ENCODE data around the gene ST3GAL3. TPM values are rescaled to one million over a fixed set of nuclear protein-coding genes. Genes with fewer than 3 reads are reported as not detected.

The ST3GAL3 gene
- total and polyA plus RNA-seq, 2 of the 13 experiments (the other 11 are each of a cell fraction or from before 2014, with no cell fraction given) = 5.1 to 8.1 TPM

DNA sequence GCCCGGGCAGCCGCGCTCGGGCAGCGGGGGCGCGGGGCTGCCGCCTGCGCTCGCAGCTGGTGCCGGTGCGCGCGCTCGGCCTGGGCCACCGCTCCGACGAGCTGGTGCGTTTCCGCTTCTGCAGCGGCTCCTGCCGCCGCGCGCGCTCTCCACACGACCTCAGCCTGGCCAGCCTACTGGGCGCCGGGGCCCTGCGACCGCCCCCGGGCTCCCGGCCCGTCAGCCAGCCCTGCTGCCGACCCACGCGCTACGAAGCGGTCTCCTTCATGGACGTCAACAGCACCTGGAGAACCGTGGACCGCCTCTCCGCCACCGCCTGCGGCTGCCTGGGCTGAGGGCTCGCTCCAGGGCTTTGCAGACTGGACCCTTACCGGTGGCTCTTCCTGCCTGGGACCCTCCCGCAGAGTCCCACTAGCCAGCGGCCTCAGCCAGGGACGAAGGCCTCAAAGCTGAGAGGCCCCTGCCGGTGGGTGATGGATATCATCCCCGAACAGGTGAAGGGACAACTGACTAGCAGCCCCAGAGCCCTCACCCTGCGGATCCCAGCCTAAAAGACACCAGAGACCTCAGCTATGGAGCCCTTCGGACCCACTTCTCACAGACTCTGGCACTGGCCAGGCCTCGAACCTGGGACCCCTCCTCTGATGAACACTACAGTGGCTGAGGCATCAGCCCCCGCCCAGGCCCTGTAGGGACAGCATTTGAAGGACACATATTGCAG is 229.3 kb downstream of the ST3GAL3 start (continued):
- TF ChIP-seq, protein P1, sequence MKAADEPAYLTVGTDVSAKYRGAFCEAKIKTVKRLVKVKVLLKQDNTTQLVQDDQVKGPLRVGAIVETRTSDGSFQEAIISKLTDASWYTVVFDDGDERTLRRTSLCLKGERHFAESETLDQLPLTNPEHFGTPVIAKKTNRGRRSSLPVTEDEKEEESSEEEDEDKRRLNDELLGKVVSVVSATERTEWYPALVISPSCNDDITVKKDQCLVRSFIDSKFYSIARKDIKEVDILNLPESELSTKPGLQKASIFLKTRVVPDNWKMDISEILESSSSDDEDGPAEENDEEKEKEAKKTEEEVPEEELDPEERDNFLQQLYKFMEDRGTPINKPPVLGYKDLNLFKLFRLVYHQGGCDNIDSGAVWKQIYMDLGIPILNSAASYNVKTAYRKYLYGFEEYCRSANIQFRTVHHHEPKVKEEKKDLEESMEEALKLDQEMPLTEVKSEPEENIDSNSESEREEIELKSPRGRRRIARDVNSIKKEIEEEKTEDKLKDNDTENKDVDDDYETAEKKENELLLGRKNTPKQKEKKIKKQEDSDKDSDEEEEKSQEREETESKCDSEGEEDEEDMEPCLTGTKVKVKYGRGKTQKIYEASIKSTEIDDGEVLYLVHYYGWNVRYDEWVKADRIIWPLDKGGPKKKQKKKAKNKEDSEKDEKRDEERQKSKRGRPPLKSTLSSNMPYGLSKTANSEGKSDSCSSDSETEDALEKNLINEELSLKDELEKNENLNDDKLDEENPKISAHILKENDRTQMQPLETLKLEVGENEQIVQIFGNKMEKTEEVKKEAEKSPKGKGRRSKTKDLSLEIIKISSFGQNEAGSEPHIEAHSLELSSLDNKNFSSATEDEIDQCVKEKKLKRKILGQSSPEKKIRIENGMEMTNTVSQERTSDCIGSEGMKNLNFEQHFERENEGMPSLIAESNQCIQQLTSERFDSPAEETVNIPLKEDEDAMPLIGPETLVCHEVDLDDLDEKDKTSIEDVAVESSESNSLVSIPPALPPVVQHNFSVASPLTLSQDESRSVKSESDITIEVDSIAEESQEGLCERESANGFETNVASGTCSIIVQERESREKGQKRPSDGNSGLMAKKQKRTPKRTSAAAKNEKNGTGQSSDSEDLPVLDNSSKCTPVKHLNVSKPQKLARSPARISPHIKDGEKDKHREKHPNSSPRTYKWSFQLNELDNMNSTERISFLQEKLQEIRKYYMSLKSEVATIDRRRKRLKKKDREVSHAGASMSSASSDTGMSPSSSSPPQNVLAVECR (CRISPR knock-in tag; IDR thresholded peaks at IDR 0.05; ENCODE audit: borderline replicate concordance) = peak; percentile 52
- TF ChIP-seq KDM6A (CRISPR knock-in tag; IDR thresholded peaks at IDR 0.05; ENCODE audit: low read depth) (no peak), ZNF777 (CRISPR knock-in tag; IDR thresholded peaks at IDR 0.05) (peak; percentile 78), BCL6 (CRISPR knock-in tag; IDR thresholded peaks at IDR 0.05) (no peak), ZNF766 (CRISPR knock-in tag; IDR thresholded peaks at IDR 0.05; ENCODE audit: borderline replicate concordance) (peak; percentile 76; the same call in 1 of the 2 replicates), THAP11 (CRISPR knock-in tag; IDR thresholded peaks at IDR 0.05) (peak; percentile 48; the same call in 1 of the 2 replicates), NCOA5 (CRISPR knock-in tag; IDR thresholded peaks at IDR 0.05) (no peak), SMARCC2 (IDR thresholded peaks at IDR 0.05) (no peak), ZNF788 (CRISPR knock-in tag; IDR thresholded peaks at IDR 0.05; ENCODE audit: borderline replicate concordance) (no peak), MEIS2 (CRISPR knock-in tag; IDR thresholded peaks at IDR 0.05) (0 out of 2 replicates have a peak, but pooled peaks have one; percentile 6), ZNF761 (CRISPR knock-in tag; conservative IDR thresholded peaks at IDR 0.05) (no peak), KDM1A (CRISPR knock-in tag; IDR thresholded peaks at IDR 0.05) (0 out of 2 replicates have a peak, but pooled peaks have one; percentile 14), FOXM1 (CRISPR knock-in tag; IDR thresholded peaks at IDR 0.05) (no peak), IRF2 (CRISPR knock-in tag; IDR thresholded peaks at IDR 0.05) (0 out of 2 replicates have a peak, but pooled peaks have one; percentile 26), ZNF629 (CRISPR knock-in tag; conservative IDR thresholded peaks at IDR 0.05) (0 out of 2 replicates have a peak, but pooled peaks have one; percentile 19), NRL (CRISPR knock-in tag; IDR thresholded peaks at IDR 0.05; ENCODE audit: borderline replicate concordance) (peak; percentile 88; the same call in 1 of the 2 replicates)
- TF ChIP-seq, protein P2, sequence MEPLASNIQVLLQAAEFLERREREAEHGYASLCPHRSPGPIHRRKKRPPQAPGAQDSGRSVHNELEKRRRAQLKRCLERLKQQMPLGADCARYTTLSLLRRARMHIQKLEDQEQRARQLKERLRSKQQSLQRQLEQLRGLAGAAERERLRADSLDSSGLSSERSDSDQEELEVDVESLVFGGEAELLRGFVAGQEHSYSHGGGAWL (CRISPR knock-in tag; IDR thresholded peaks at IDR 0.05) = peak; percentile 32; the same call in 1 of the 2 replicates
- TF ChIP-seq, protein P3, sequence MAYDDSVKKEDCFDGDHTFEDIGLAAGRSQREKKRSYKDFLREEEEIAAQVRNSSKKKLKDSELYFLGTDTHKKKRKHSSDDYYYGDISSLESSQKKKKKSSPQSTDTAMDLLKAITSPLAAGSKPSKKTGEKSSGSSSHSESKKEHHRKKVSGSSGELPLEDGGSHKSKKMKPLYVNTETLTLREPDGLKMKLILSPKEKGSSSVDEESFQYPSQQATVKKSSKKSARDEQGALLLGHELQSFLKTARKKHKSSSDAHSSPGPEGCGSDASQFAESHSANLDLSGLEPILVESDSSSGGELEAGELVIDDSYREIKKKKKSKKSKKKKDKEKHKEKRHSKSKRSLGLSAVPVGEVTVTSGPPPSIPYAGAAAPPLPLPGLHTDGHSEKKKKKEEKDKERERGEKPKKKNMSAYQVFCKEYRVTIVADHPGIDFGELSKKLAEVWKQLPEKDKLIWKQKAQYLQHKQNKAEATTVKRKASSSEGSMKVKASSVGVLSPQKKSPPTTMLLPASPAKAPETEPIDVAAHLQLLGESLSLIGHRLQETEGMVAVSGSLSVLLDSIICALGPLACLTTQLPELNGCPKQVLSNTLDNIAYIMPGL (CRISPR knock-in tag; IDR thresholded peaks at IDR 0.05; ENCODE audit: borderline replicate concordance in 1 of 2, low read depth in 1 of 2) = peak; percentile 57 to 85; a peak in 3 of 4 replicates
- TF ChIP-seq, protein P4, sequence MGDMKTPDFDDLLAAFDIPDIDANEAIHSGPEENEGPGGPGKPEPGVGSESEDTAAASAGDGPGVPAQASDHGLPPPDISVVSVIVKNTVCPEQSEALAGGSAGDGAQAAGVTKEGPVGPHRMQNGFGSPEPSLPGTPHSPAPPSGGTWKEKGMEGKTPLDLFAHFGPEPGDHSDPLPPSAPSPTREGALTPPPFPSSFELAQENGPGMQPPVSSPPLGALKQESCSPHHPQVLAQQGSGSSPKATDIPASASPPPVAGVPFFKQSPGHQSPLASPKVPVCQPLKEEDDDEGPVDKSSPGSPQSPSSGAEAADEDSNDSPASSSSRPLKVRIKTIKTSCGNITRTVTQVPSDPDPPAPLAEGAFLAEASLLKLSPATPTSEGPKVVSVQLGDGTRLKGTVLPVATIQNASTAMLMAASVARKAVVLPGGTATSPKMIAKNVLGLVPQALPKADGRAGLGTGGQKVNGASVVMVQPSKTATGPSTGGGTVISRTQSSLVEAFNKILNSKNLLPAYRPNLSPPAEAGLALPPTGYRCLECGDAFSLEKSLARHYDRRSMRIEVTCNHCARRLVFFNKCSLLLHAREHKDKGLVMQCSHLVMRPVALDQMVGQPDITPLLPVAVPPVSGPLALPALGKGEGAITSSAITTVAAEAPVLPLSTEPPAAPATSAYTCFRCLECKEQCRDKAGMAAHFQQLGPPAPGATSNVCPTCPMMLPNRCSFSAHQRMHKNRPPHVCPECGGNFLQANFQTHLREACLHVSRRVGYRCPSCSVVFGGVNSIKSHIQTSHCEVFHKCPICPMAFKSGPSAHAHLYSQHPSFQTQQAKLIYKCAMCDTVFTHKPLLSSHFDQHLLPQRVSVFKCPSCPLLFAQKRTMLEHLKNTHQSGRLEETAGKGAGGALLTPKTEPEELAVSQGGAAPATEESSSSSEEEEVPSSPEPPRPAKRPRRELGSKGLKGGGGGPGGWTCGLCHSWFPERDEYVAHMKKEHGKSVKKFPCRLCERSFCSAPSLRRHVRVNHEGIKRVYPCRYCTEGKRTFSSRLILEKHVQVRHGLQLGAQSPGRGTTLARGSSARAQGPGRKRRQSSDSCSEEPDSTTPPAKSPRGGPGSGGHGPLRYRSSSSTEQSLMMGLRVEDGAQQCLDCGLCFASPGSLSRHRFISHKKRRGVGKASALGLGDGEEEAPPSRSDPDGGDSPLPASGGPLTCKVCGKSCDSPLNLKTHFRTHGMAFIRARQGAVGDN (CRISPR knock-in tag; IDR thresholded peaks at IDR 0.05) = peak; percentile 88

Measured in HepG2 (cell line).